Sigmoid colon (tissue), 4 donors: ENCODE results near the gene DAAM2.

Source experiments
- EP300 ChIP-seq, 4 donors: sonication (generic); formaldehyde crosslinking; IDR thresholded peaks; one replicate each; pipeline ENCODE4 v1.6.1; 2017; ENCODE audit warnings: antibody characterized with exemption in 4 of 4
- TF ChIP-seq, protein P1 (sequence below), 4 experiments: fragments of 450-650 bp in 3 of 4; fragments of 200-600 bp in 1 of 4; IDR thresholded peaks; one replicate each; pipeline ENCODE4 v1.5.1; 2016 to 2019; ENCODE audit warnings: antibody characterized with exemption in 4 of 4, mild to moderate bottlenecking in 3 of 4, moderate library complexity in 2 of 4

- TF ChIP-seq, protein P1, sequence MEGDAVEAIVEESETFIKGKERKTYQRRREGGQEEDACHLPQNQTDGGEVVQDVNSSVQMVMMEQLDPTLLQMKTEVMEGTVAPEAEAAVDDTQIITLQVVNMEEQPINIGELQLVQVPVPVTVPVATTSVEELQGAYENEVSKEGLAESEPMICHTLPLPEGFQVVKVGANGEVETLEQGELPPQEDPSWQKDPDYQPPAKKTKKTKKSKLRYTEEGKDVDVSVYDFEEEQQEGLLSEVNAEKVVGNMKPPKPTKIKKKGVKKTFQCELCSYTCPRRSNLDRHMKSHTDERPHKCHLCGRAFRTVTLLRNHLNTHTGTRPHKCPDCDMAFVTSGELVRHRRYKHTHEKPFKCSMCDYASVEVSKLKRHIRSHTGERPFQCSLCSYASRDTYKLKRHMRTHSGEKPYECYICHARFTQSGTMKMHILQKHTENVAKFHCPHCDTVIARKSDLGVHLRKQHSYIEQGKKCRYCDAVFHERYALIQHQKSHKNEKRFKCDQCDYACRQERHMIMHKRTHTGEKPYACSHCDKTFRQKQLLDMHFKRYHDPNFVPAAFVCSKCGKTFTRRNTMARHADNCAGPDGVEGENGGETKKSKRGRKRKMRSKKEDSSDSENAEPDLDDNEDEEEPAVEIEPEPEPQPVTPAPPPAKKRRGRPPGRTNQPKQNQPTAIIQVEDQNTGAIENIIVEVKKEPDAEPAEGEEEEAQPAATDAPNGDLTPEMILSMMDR (IDR thresholded peaks at IDR 0.05): no peak
- no peak for TF ChIP-seq EP300 (IDR thresholded peaks at IDR 0.05)
These were observed 42.7 kb downstream of the DAAM2 start for GRCh38 chr6:39834866-39835265.
